Psoas muscle (tissue), 8 donors: ENCODE measurements around the gene FKRP. TPM values are rescaled to one million over a fixed set of nuclear protein-coding genes. Genes with fewer than 3 reads are reported as not detected.
A peak's percentile ranks its signal among the peaks of the same experiment; 100 is the strongest.

Experiments used
- ATAC-seq, 4 donors: fragments of 200-7000 bp; cut with Tn5 transposase; one replicate each; pipeline ENCODE4 v1.9.1; 2020; ENCODE audit warnings: moderate library complexity in 3 of 4, mild to moderate bottlenecking in 2 of 4
- DNase-seq, 2 donors: peaks; one replicate each; pipeline ENCODE4 v3.0.0-alpha.2; 2020
- H3K27ac ChIP-seq: fragments of 200-600 bp; one replicate; pipeline ENCODE4 v1.8.0; 2022
- H3K27me3 ChIP-seq, 3 donors: fragments of 200-600 bp in 1 of 3; one replicate each; pipeline versions ENCODE4 v1.6.1 to v1.8.0; 2013 to 2022; ENCODE audit warnings: low read length in 2 of 3, mild to moderate bottlenecking in 2 of 3, moderate library complexity in 1 of 3; ENCODE audit not compliant: insufficient read depth in 3 of 3
- H3K36me3 ChIP-seq, 2 donors: fragments of 200-600 bp in 1 of 2; one replicate each; pipeline versions ENCODE4 v1.6.1 to v1.8.0; 2013 to 2022; ENCODE audit warnings: low read depth in 1 of 2, mild to moderate bottlenecking in 1 of 2, moderate library complexity in 1 of 2; ENCODE audit not compliant: insufficient read depth in 1 of 2
- H3K4me1 ChIP-seq: fragments of 200-600 bp; one replicate; pipeline ENCODE4 v1.8.0; 2022
- H3K4me3 ChIP-seq: fragments of 200-600 bp; one replicate; pipeline ENCODE4 v1.8.0; 2022; ENCODE audit warnings: mild to moderate bottlenecking
- H3K9me3 ChIP-seq: fragments of 200-600 bp; one replicate; pipeline ENCODE4 v1.8.0; 2022
- CTCF ChIP-seq: fragments of 200-600 bp; IDR thresholded peaks from one replicate; pipeline ENCODE4 v1.8.0; 2022; ENCODE audit warnings: antibody characterized with exemption
- WGBS, 3 donors: extraction: QIAGEN DNeasy Blood & Tissue Kit; methylation state at CpG; one replicate each; pipeline versions ENCODE4 v1.1.6 to v1.1.7; 2013; 5-methylcytosine and 5-hydroxymethylcytosine counted together
- intact Hi-C, 2 donors: fragments of 100-400 bp; cut with DNase I; formaldehyde crosslinking; loops; one replicate each; pipeline versions ENCODE4 v1.11.0 to v1.14.2; 2022
- polyA plus RNA-seq, 3 donors: library from polyadenylated mRNA; stranded (reverse); fragments of 200-250 nt; gene quantifications; one replicate each; pipeline ENCODE4 v1.2.3, GENCODE V29; 2013
- total RNA-seq, 4 donors: library from RNA; stranded (reverse); fragmentation: NEBNext Ultra II Directional in 2 of 4; extraction: Animal tissue kit (Norgen Biotek cat#: 25700) in 2 of 4; gene quantifications; one replicate each; pipeline versions ENCODE4 v1.2.1 to v1.2.4, GENCODE V29; 2021 to 2023
- donor health status: healthy with polysubstance abuse.
- donor health status: DM: no; HTN: no; CAD: no; lungs with moderate emphysema.
- donor health status: Bipolar disorder and iron deficiency.
- donor health status: healthy.
- donor health status: DM: yes; HTN: yes; CAD: no.
- donor health status: DM: no; HTN: no; CAD: no.
- donor health status: DM: no; HTN: no; CAD: no.
- donor health status: DM: yes; HTN: yes; CAD: no.

The FKRP gene
- total and polyA plus RNA-seq, 7 donors: 11.6 to 24.5 (median 15.0) TPM

- H3K4me1 ChIP-seq: peaks cover 9% of the 10 kb centered on the region
- no peak for TF ChIP-seq CTCF
- peak within 1 kb of the TSS; percentile 65 for H3K27ac ChIP-seq
- ATAC-seq (peak; percentile 88 to 92 (median 91)), DNase-seq (peak; percentile 96 to 97)
- intact Hi-C loops: loop anchor here in 1 of 2 donors (5.0 kb wide), 1 partner anchor 39 kb away; no protein-coding TSS in a partner anchor
- WGBS, 3 donors: 0 to 1% (median 0%) methylated on average over 40 to 46 of the region's 46 CpGs
- H3K4me3 ChIP-seq: peak within 1 kb of the TSS; percentile 67
- no peaks in the 10 kb centered on the region for H3K9me3 ChIP-seq
- peaks cover 0 to 21% (median 4%) of the 10 kb centered on the region in 3 donors for H3K27me3 ChIP-seq
- H3K36me3 ChIP-seq: no peaks in the 10 kb centered on the region
Measured at GRCh38 chr19:46788262-46788967, 42.6 kb downstream of the FKRP start, which contains the start of gene SLC1A5. TSS of gene SLC1A5 (minus strand) at chr19:46788594. CDS start at chr19:46787965, 629 bp downstream.

GRCh38 chr19:46788968-46789338 lies 43.1 kb downstream of the FKRP start:
- H3K27ac ChIP-seq: no peak overlapping the region
- 63 to 67% (median 67%) methylated on average over 9 of the region's 9 CpGs for WGBS, 3 donors
- H3K27me3 ChIP-seq: peaks cover 0 to 21% (median 4%) of the 10 kb centered on the region in 3 donors
- no peaks in the 10 kb centered on the region for H3K36me3 ChIP-seq
- no peak for TF ChIP-seq CTCF
- peak overlapping the region; percentile 67 for H3K4me3 ChIP-seq
- ATAC-seq (no peak), DNase-seq (no peak)
- H3K9me3 ChIP-seq: no peaks in the 10 kb centered on the region
- intact Hi-C loops: loop anchor here in 1 of 2 donors (5.0 kb wide), 1 partner anchor 38 kb away; no protein-coding TSS in a partner anchor
- peaks cover 9% of the 10 kb centered on the region for H3K4me1 ChIP-seq

GRCh38 chr19:46789371-46789770 lies 43.5 kb downstream of the FKRP start:
- Histone ChIP-seq H3K36me3 (no peaks in the 10 kb centered on the region), H3K4me1 (peaks cover 9% of the 10 kb centered on the region), H3K9me3 (no peaks in the 10 kb centered on the region), H3K27me3 (peaks cover 0 to 21% (median 4%) of the 10 kb centered on the region in 3 donors), H3K4me3 (no peak overlapping the region), H3K27ac (no peak overlapping the region)
- WGBS, 3 donors: 86 to 88% (median 87%) methylated on average over 8 of the region's 8 CpGs
- ATAC-seq (no peak), DNase-seq (no peak)
- no peak for TF ChIP-seq CTCF
- intact Hi-C loops: loop anchor here in 1 of 2 donors (5.0 kb wide), 1 partner anchor 38 kb away; no protein-coding TSS in a partner anchor

GRCh38 chr19:46791944-46792343 lies 46.1 kb downstream of the FKRP start:
- Histone ChIP-seq H3K9me3 (no peaks in the 10 kb centered on the region), H3K27ac (no peak overlapping the region), H3K27me3 (peaks cover 0 to 12% (median 0%) of the 10 kb centered on the region in 3 donors), H3K4me3 (no peak overlapping the region), H3K36me3 (no peaks in the 10 kb centered on the region), H3K4me1 (peaks cover 4% of the 10 kb centered on the region)
- no peak for TF ChIP-seq CTCF
- ATAC-seq: no peak
- no peak for DNase-seq
- WGBS, 3 donors: 47 to 55% (median 50%) methylated on average over 5 of the region's 5 CpGs
- intact Hi-C loops: no loop called here
